Stimulated activated CD8-positive, alpha-beta memory T cell treated with anti-CD3 and anti-CD28 coated beads, Interleukin-15, amount 100 ng/mL, for 24 hours (primary cell): ENCODE measurements around the gene NAP1L4.

Source experiments
- DNase-seq: peaks from one replicate; pipeline ENCODE4 v3.0.0-alpha.2; 2020; ENCODE audit warnings: low read depth

The NAP1L4 gene

DNA sequence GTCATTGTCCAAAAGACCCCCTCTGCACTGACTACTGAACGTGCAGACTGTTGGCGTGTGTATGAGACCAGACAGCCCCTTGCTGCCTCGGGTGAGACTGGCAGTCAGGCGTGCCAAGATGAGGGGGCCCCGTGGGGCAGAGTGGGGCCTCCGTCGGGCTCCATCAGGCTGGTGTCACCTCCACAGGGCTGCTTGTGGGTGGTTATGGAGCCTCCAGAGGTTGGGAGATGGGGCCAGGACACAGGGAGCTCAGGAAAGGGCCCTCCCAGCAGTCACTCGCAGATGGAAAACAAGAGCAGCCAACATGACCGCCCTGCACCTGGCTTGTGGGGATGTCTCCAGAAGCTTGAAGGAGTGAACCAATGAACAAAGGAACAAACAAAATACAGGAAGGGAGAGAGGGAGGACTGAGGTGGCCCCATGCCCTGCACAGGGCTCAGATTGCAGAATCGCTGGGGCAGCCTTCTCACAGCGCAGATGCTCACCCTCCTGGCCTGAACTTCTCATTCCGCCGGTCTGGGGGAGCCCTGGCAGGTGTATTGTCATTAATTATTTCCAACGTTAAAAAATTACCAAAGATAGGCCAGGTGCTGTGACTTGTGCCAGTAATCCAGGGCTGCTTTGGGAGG is 57.4 kb downstream of the NAP1L4 start:
- DNase-seq: no peak

DNA sequence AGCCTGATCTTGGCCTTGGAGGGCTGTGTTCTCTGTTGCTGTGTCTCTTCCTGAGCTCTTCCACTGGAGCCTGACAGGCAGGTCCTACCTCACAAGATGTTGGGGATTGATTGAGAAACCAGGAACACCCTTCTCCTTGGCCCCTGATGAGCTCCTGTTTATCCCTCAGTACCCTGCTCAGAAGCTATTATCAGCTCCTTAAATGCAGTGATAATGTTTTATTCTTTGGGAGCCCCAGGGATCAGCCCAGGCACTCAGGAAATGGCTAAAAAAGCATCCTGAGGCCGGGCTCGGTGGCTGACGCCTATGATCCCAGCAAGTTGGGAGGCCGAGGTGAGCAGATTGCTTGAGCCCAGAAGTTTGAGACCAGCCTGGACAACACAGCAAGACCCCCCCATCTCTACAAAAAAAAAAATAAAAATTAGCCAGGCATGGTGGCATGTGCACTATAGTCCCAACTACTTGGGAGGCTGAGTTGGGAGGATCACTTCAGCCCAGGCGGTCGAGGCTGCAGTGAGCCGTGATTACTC is 58.0 kb downstream of the NAP1L4 start:
- no peak for DNase-seq

DNA sequence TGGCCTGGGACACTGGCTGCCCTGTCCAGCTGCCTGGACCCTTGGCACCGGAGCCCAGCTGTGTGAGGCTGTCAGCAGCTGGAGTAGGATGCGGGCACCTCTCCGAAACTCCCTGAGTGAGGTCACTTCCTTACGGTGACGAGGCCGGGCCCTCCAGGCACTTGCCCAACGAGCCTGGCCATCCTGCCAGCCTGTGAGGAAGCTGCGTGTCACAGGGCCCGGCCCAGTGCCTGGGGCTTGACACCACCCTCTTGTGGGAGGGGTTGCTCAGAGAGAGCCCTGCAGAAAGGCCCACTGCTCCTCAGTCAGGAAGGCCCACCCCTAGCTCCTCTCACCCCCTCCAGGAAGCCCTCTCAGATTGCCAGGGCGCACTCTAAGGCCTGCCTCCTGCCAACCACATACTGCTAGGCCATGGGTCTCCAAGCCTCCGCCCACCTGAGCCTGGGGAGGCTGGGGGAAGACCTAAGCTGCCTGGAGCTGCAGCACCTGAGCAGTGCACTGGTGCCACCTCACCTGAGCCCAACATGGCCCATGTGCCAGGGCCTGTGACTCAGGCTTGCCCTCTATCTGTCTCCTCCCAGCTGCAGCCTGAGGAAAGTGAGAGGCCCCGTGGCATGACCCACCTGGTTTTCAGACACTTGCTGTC is 58.6 kb downstream of the NAP1L4 start:
- no peak for DNase-seq

DNA sequence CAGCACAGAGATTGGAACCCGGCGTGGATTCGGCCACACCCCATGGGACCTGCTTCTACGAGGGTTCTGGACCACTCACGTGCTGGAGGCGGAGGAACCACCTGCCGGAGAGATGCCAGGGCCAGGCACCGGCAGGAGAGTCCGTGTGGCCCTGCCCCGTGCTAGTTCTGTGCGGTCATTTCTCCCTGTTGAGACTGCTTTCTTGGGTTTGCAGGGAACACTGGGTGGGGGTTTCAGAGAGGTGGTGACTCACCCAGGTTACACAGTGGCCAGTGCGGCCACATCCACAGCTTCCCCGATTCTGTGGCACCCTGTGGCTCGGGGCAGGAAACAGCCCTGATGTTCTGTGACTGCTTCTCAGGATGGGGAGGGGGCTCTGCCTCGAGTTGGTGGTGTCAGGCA is 59.3 kb downstream of the NAP1L4 start:
- DNase-seq: no peak

DNA sequence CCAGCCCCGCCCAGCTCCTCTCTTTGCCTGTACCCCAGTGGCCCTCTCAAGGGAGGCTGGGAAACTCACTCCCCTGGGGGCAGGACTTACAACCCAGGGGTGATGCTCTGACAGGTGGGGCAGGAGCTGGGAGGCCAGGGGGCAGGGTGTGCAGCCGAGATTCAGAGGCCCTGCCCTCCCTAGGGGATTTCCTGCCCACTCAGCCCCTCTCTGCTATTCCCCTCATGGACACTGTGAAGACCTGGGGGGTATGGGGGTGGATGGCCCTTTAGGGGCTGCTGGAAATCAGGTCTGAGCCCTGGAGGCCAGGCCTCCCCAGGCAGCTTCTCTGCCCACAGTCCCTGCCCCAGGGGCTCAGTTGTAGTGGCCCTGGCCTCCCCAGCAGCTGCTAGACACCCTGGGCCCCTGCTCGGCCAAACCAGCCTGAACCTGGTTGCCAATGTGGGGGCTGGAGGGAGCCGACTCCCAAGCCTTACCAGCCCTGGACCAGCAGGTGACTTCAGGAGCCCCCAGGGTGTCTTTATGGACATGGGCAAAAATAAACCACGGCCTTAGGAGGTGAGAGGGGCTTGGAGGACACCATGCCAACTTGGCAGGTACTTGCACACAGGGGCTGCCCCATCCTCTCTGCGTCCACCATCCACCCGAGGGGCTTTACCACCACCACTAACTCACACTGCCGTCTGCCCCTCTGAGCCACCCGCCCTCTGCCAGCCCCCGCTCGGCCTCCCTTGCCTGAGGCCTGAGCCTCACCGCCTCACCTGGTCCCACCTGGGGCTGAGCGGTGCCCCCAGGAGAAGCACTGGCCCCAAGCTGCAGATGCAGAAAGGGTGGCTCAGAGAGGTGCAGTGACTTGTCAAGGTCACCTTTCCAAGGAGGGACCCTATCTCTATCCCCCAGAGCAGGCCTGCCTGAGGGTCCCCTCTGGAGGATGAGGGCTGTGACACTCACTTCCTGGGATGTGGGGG is 60.1 kb downstream of the NAP1L4 start:
- no peak for DNase-seq

DNA sequence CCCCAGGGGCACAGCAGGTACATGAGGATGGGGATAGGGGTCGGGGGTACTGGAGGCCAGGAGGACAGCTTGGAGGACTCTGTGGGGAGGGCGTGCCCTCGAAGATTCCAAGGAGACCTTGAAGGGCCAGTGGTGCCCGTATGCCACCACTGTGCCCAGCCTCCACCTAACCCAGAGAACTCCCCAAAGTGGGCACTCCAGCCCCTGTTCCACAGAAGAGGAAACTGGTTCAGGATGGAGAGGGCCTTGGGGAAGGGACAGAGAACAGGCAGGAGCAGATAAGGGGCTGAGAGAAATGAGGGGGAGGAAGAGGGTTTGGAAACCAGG is 60.7 kb downstream of the NAP1L4 start:
- DNase-seq: no peak

DNA sequence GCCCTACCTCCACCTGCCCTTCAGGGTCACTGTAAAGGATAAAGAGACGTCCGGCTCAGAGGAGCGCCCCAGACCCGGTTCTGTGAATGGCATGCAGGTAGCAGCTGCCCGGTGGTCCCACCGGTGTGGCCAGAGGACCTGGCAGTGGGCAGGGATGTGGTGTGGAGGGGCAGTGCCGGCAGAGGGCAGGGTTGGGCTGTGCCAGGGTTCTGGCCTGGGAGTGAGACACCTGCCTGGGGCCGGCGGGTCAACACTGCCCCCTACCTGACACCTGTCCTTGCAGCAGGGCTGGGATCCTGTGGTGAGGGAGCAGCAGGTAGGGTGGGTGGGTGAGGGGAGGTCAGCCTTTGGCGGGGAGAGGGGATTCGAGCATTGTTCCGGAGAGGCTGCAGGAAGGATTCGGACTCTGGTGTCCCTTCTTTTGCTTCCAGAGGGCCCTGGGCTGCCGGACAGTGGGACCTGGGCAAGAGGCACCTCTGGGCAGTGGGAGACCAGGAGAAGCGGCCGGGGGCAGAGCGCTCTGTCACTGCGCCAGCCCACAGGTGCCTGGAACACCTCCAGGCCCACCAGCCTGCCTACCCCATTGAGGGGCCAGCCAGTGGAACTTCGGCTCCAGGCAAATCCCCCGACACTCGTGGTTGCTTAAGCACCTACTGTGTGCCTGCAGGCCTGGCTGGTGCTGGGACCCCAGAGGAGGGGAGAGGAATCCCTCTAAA is 61.3 kb downstream of the NAP1L4 start:
- DNase-seq: no peak

DNA sequence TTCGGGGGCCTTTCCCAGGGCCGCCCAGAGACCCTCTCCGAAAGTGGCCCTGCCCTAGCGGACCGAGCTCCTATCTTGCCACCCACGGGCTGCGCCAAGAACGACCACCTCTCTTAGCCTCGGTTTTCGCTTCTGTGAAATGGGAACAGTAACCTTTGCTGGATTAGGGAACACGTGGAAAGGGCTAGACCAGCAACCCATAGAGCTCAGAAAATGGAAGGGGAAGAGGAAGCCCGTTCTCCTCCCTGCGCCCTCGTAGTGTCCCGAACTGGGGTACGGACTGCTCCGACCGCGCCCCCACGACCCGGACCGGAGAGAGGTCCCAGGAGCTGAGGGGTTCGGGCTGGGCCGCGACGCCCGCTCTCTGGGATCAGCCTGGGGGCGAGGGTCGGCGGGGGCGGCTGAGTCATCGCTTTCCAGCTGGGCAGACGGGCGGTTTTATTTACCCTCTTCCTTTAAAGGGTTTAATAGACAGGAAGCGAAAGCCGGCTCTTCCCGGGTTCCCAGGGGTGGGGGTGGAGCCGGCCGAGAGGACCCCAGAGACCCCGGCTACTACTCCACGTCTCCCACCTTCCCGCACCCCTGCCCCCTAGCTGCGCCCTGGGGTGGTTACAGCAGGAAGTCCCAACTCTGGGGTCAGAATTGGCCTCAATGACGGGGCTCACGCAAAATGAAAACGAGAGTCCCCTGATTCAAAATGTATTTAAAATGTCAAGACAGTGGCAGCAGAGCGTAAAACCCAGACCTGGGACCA is 62.0 kb downstream of the NAP1L4 start:
- no peak for DNase-seq

DNA sequence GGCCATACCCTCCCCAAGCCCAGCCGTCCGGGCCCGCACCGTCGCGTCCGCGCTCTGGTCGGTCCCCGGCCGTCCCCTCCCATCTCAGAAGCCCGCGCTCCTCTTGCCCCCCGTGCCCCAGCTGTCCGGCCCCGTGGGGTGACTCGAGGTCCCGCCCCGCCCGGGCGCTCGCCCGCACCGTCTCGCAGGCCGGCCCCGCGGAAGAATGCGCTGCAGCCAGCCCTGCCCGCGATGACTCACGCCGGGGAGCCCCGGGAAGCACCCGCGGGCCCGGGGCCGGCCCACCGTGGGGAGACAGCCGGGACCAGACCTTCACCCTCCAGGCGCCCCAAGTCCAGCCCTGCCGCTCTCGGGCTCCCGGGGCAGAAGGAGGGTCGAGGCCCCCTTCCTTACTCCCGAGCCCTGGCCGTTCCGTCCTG is 62.6 kb downstream of the NAP1L4 start:
- DNase-seq: no peak

DNA sequence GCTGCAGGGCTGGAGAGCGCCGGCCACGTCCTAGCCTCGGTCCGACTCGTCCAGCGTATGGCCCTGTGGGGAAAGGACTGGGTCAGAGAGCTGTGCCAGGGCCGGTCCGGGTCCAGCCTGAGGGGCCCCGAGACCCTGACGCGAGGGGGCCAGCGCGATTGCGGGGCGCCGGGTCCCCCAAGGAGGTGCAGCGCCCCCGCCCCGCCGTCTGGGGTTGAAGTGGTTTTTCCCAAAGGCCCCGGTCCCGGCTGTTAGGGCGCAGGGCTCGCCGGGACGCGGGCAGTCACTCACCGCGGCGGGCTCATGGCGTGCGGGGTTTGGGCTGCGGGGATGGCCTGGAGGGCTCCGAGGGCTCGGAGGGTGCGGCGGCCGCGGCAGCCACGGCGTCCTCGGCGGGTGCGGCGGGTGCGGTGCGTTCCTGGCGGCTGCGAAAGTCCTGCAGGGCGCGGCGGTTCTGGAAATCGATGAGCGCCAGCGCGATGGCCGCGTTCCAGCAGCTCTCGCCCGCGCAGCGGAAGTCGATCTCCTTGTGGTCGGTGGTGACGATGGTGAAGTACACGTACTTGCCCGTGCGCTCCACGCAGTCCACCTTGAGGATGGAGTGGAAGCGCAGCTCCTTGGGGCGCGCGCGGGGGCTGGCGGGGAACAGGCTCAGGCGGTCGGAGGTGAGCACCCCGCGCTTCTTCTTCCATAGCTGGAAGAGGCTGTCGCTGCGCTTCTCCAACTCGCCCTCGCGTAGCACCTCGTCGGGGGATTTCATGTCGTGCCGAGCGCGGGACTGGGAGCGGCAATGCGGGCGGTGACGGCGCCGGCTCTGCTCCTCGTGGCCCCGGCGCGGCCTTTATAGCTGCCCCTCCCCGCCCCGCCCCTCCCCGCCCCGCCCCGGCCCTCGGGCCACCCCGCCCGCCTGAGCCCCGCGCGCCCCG is 63.3 kb downstream of the NAP1L4 start, which contains the start of gene PHLDA2:
Gene PHLDA2 (minus strand): TSS at position 816 of the 926 bp plus-strand sequence. CDS start 56 bp downstream, at position 760.
- no peak for DNase-seq

DNA sequence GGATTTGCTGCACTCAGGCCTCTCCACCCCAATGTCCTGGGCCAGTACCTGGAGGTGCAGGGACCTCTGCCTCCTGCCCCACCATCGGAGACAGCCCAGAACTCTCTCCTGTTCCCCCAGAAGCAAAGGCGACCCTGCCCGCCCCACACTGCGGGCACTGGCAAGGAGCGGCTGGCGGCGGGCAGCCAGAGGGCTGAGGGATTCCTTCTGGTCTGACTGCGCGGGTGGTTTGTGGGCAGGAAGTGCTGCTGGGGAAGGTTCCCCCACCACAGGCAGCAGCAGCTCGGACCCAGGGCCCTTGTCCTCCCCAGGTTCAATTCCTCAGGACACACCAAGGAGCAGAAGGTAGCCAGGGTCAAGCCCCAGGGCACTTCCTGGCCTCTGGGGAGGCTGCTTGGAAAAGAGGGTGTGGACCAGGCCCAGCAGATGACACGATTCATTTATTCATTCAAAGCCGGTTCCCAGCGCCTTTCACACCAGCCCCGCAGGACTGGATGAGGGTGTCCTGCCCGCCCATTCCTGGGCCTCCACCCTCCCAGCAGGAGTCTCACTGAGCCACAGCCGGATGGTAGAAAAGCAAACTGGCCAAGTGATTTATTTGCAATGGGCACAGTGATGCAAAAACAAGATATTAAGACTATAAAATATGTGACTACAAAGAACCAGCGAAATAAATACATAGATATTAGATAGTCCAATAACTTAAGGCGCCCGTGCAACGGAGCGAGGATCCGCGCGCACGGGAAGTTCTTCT is 64.1 kb downstream of the NAP1L4 start:
- DNase-seq: no peak

DNA sequence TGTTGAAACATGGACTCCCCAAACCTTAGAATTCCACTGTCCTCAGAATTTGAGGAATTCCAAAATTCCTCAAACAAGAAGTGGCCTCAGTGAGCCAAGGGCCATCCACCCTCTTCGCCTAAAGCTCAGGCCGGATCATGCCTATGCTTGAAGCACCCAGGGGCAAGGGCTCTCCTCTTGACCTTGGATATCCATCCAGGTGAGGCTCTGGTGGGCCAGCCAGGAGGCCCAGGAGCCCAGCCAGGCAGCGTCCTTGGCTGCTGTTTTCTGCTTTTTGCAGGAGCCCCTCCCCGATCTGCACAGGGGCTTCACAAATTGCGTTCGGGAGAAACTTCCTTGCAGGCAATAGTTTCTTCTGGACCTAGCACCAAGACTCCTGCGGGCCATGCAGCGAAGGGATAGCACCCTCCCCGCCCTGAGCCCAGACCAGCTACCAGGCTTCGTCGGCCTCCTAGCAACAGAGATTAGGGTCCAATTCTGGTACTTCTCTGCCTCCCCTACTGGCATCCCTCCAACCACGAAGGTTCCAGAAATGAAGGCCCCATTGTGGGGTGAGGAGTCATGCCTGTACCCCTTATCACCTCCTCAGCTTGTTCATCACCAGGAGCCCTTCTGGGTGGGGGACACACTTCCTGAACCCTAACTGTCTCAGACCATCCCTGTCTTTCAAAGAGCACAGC is 64.9 kb downstream of the NAP1L4 start:
- DNase-seq: no peak

DNA sequence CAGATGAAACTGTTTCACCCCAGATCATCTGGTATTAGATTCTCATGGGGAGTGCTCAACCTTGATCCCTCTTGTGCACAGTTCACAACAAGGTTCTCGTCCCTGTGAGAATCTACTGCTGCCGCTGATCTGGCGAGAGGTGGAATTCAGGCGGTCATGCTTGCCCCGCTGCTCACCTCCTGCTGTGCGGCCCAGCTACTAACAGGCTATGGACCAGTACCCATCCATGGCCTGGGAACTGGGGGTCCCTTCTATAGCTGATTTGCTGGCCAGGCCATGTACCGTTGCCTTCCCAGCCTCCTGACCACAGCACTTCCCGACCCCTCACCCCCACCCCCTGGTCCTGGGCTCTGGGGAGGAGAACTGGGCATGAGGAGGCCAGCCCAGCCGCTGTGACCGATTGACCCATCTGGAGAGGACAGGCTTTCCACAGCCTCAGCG is 65.5 kb downstream of the NAP1L4 start:
- no peak for DNase-seq

DNA sequence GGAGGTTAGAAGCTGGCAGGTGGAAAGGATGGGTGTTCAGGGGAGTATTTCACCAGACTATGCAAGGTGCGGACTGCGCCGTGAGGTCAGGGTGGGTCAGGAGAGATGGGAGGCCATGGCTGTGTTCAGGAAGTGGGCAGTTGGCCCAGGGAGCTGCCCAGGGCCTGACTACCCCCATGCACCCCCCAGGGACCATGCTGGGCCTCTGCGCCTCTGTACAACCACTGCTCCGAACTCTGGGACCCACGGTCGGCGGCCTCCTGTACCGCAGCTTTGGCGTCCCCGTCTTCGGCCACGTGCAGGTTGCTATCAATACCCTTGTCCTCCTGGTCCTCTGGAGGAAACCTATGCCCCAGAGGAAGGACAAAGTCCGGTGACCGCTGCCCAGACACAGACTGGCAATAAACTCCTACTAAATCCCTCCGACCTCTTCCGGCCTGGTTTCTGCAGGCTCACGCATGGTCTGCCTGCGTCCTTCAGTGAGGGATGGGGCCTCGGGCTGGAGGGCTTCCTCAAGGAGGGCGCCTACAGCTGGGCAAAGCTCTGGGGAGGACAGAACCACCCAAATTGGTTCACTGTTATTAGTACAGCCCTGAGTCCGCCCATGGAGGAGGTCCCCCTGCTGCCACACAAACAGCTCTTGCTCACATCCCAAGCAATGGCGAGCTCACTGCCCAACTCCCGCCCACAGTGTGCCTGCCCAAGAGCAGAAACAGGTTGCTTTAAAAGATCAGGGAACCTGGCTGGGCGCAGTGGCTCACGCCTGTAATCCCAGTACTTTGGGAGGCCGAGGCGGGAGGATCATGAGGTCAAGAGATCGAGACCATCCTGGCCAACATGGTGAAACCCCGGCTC is 67.1 kb downstream of the NAP1L4 start:
- no peak for DNase-seq

DNA sequence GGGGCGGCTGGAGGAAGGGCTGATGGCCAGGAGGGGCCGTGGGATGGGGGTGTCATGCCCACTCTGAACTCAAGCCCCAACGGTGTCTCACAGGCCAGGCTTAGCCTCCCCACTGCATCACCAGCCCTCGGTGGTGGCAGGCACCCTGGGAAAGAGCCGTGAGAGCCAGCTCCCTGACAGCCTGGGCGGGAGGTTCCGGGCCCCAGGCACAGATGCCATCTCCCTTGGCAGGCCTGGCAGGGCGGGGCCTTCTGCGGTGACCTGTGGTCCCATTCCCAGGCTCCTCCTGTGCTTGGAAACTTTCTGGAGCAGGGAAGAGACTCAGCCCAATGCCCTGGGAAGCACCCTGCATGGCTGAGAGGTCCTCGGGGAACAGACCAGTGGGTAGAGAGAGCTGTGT is 67.7 kb downstream of the NAP1L4 start:
- no peak for DNase-seq

DNA sequence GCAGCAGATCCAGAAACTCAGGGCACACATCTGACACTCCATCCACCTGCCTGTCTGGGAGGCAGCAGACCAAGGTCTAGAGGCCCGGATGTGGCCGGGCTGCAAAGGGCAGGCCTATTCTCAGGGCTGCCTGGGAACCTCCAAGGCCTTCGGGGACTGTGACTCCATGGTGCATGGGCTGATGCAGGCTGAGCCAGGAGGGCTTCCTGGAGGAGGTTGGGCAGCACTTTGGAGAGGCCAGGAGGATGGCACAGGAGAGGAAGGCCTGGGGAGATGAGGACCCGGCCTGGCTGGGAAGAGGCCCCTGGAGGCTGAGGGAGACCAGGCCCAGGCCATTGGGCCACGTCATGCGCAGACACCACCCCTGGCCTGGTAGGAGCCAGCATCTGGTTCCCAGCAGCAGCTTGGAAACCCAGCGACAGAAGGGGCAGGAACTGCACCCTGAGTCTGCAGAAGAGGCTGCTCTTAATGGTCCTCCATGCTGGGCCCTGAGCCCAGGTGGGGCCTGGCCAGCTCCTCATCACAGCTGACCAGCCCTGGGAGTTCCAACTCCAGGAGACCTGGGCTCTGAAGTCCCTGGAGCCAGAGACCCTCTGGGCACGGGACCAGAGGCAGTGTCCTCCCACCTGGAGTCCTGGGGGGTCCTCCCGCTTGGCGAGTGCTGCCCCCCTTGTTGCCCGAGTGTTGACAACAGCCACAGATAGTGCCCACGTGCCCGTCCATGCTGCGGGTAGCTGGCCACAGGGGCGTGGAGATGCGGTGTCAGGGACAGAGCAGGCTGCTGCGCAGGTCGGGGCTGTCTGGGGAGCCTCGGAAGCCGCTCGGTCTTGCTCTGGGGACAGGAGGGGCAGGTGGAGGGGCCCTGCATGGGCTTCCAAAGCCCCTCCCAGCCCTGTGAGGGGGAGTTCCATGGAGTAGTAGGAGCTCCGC is 68.4 kb downstream of the NAP1L4 start:
- no peak for DNase-seq

DNA sequence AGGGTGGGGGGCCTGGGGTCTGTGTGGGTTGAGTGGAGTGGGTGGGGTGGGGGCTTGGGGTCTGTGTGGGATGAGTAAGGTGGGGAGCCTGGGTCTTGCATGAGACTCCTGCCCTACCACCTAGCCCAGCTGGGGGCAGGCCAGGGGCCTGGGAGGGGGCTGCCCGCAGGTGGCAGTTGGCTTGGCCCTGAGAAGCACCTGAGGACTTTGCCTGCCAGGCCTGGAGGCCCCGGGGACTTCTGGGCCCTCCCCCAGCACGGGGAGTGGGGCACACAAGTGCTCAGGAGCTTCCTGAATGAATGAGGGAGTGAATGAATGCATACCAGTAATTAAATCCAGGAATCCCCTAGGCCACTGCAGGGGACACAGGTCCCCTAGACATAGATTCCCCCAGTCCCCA is 69.5 kb downstream of the NAP1L4 start:
- no peak for DNase-seq
